Measurements from ENCODE around the gene BFSP1.

Gene BFSP1

GRCh38 chr20:17513939-17514338 lies 17.2 kb downstream of the BFSP1 start:
- H3K36me3 ChIP-seq (ENCODE audit: insufficient read depth, low read depth, low read length): no peaks in the 10 kb centered on the region
- no peaks in the 10 kb centered on the region for H3K4me1 ChIP-seq (ENCODE audit: insufficient read depth, low read length)

GRCh38 chr20:17511401-17511800 lies 19.8 kb downstream of the BFSP1 start:
- H3K9me3 ChIP-seq (ENCODE audit: insufficient read depth, low read depth, low read length): no peaks in the 10 kb centered on the region
- no peak overlapping the region for H3K27ac ChIP-seq (ENCODE audit: low read length)
- H3K36me3 ChIP-seq (ENCODE audit: insufficient read depth, low read depth, low read length): no peaks in the 10 kb centered on the region
- no peaks in the 10 kb centered on the region for H3K4me1 ChIP-seq (ENCODE audit: insufficient read depth, low read length)
- no peaks in the 10 kb centered on the region for H3K27me3 ChIP-seq (ENCODE audit: insufficient read depth, low read length)
- H3K9ac ChIP-seq (ENCODE audit: low read depth, low read length): no peak overlapping the region
- H3K4me3 ChIP-seq (ENCODE audit: low read length): no peak overlapping the region

More at GRCh38 chr20:17513939-17514338, 17.2 kb downstream of the BFSP1 start:
- Histone ChIP-seq H3K9ac (ENCODE audit: low read depth, low read length) (no peak overlapping the region), H3K27me3 (ENCODE audit: insufficient read depth, low read length) (no peaks in the 10 kb centered on the region), H3K9me3 (ENCODE audit: insufficient read depth, low read depth, low read length) (no peaks in the 10 kb centered on the region), H3K27ac (ENCODE audit: low read length) (no peak overlapping the region), H3K4me3 (ENCODE audit: low read length) (no peak overlapping the region)

GRCh38 chr20:17510548-17510947 lies 20.6 kb downstream of the BFSP1 start:
- H3K4me3 ChIP-seq (ENCODE audit: low read length): no peak overlapping the region
- peaks cover 6% of the 10 kb centered on the region for H3K27me3 ChIP-seq (ENCODE audit: insufficient read depth, low read length)
- no peaks in the 10 kb centered on the region for H3K9me3 ChIP-seq (ENCODE audit: insufficient read depth, low read depth, low read length)
- H3K36me3 ChIP-seq (ENCODE audit: insufficient read depth, low read depth, low read length): no peaks in the 10 kb centered on the region
- H3K9ac ChIP-seq (ENCODE audit: low read depth, low read length): no peak overlapping the region
- H3K27ac ChIP-seq (ENCODE audit: low read length): no peak overlapping the region
- H3K4me1 ChIP-seq (ENCODE audit: insufficient read depth, low read length): no peaks in the 10 kb centered on the region

GRCh38 chr20:17508756-17509155 lies 22.4 kb downstream of the BFSP1 start:
- Histone ChIP-seq H3K9me3 (ENCODE audit: insufficient read depth, low read depth, low read length) (no peaks in the 10 kb centered on the region), H3K27ac (ENCODE audit: low read length) (no peak overlapping the region), H3K27me3 (ENCODE audit: insufficient read depth, low read length) (peaks cover 7% of the 10 kb centered on the region), H3K4me3 (ENCODE audit: low read length) (no peak overlapping the region), H3K36me3 (ENCODE audit: insufficient read depth, low read depth, low read length) (no peaks in the 10 kb centered on the region), H3K9ac (ENCODE audit: low read depth, low read length) (no peak overlapping the region), H3K4me1 (ENCODE audit: insufficient read depth, low read length) (no peaks in the 10 kb centered on the region)

GRCh38 chr20:17507531-17507930 lies 23.6 kb downstream of the BFSP1 start:
- H3K4me1 ChIP-seq (ENCODE audit: insufficient read depth, low read length): no peaks in the 10 kb centered on the region
- H3K36me3 ChIP-seq (ENCODE audit: insufficient read depth, low read depth, low read length): no peaks in the 10 kb centered on the region
- no peak overlapping the region for H3K9ac ChIP-seq (ENCODE audit: low read depth, low read length)
- no peak overlapping the region for H3K27ac ChIP-seq (ENCODE audit: low read length)
- H3K4me3 ChIP-seq (ENCODE audit: low read length): no peak overlapping the region
- no peaks in the 10 kb centered on the region for H3K9me3 ChIP-seq (ENCODE audit: insufficient read depth, low read depth, low read length)
- H3K27me3 ChIP-seq (ENCODE audit: insufficient read depth, low read length): peaks cover 7% of the 10 kb centered on the region

- Histone ChIP-seq H3K36me3 (ENCODE audit: insufficient read depth, low read depth, low read length) (no peaks in the 10 kb centered on the region), H3K27ac (ENCODE audit: low read length) (no peak overlapping the region), H3K4me3 (ENCODE audit: low read length) (no peak overlapping the region), H3K4me1 (ENCODE audit: insufficient read depth, low read length) (no peaks in the 10 kb centered on the region), H3K27me3 (ENCODE audit: insufficient read depth, low read length) (peaks cover 7% of the 10 kb centered on the region), H3K9ac (ENCODE audit: low read depth, low read length) (no peak overlapping the region), H3K9me3 (ENCODE audit: insufficient read depth, low read depth, low read length) (no peaks in the 10 kb centered on the region)
These were observed 24.1 kb downstream of the BFSP1 start for GRCh38 chr20:17507032-17507431.

GRCh38 chr20:17505636-17506517 lies 25.3 kb downstream of the BFSP1 start:
- H3K9ac ChIP-seq (ENCODE audit: low read depth, low read length): peak overlapping the region; percentile 37; the same call in 1 of the 2 replicates
- H3K9me3 ChIP-seq (ENCODE audit: insufficient read depth, low read depth, low read length): no peaks in the 10 kb centered on the region
- H3K4me3 ChIP-seq (ENCODE audit: low read length): peak overlapping the region; percentile 51; the same call in 1 of the 2 replicates
- peaks cover 7% of the 10 kb centered on the region for H3K27me3 ChIP-seq (ENCODE audit: insufficient read depth, low read length)
- no peaks in the 10 kb centered on the region for H3K4me1 ChIP-seq (ENCODE audit: insufficient read depth, low read length)
- no peaks in the 10 kb centered on the region for H3K36me3 ChIP-seq (ENCODE audit: insufficient read depth, low read depth, low read length)
- no peak overlapping the region for H3K27ac ChIP-seq (ENCODE audit: low read length)

- Histone ChIP-seq H3K27me3 (ENCODE audit: insufficient read depth, low read length) (peaks cover 7% of the 10 kb centered on the region), H3K27ac (ENCODE audit: low read length) (no peak overlapping the region), H3K9ac (ENCODE audit: low read depth, low read length) (peak overlapping the region; percentile 37; the same call in 1 of the 2 replicates), H3K4me3 (ENCODE audit: low read length) (peak overlapping the region; percentile 51; the same call in 1 of the 2 replicates), H3K36me3 (ENCODE audit: insufficient read depth, low read depth, low read length) (no peaks in the 10 kb centered on the region), H3K9me3 (ENCODE audit: insufficient read depth, low read depth, low read length) (no peaks in the 10 kb centered on the region), H3K4me1 (ENCODE audit: insufficient read depth, low read length) (no peaks in the 10 kb centered on the region)
These were observed 26.1 kb downstream of the BFSP1 start for GRCh38 chr20:17504898-17505635.

GRCh38 chr20:17504066-17504897 lies 26.9 kb downstream of the BFSP1 start:
- Histone ChIP-seq H3K4me3 (ENCODE audit: low read length) (no peak overlapping the region), H3K4me1 (ENCODE audit: insufficient read depth, low read length) (no peaks in the 10 kb centered on the region), H3K9ac (ENCODE audit: low read depth, low read length) (no peak overlapping the region; the same call in 1 of the 2 replicates)

GRCh38 chr20:17503301-17504065 lies 27.7 kb downstream of the BFSP1 start:
- H3K9me3 ChIP-seq (ENCODE audit: insufficient read depth, low read depth, low read length): no peaks in the 10 kb centered on the region
- peaks cover 7% of the 10 kb centered on the region for H3K27me3 ChIP-seq (ENCODE audit: insufficient read depth, low read length)
- H3K9ac ChIP-seq (ENCODE audit: low read depth, low read length): no peak overlapping the region
- no peak overlapping the region for H3K27ac ChIP-seq (ENCODE audit: low read length)
- no peaks in the 10 kb centered on the region for H3K36me3 ChIP-seq (ENCODE audit: insufficient read depth, low read depth, low read length)
- no peaks in the 10 kb centered on the region for H3K4me1 ChIP-seq (ENCODE audit: insufficient read depth, low read length)
- H3K4me3 ChIP-seq (ENCODE audit: low read length): no peak overlapping the region

More at GRCh38 chr20:17504066-17504897, 26.9 kb downstream of the BFSP1 start:
- Histone ChIP-seq H3K9me3 (ENCODE audit: insufficient read depth, low read depth, low read length) (no peaks in the 10 kb centered on the region), H3K27me3 (ENCODE audit: insufficient read depth, low read length) (peaks cover 7% of the 10 kb centered on the region), H3K36me3 (ENCODE audit: insufficient read depth, low read depth, low read length) (no peaks in the 10 kb centered on the region), H3K27ac (ENCODE audit: low read length) (no peak overlapping the region)

GRCh38 chr20:17502105-17502504 lies 29.1 kb downstream of the BFSP1 start:
- Histone ChIP-seq H3K4me3 (ENCODE audit: low read length) (no peak overlapping the region), H3K36me3 (ENCODE audit: insufficient read depth, low read depth, low read length) (no peaks in the 10 kb centered on the region), H3K27ac (ENCODE audit: low read length) (no peak overlapping the region), H3K9me3 (ENCODE audit: insufficient read depth, low read depth, low read length) (no peaks in the 10 kb centered on the region), H3K9ac (ENCODE audit: low read depth, low read length) (no peak overlapping the region), H3K27me3 (ENCODE audit: insufficient read depth, low read length) (peaks cover 7% of the 10 kb centered on the region), H3K4me1 (ENCODE audit: insufficient read depth, low read length) (no peaks in the 10 kb centered on the region)

Measured in iPS-20b (cell line).